Peyer's patch (tissue), 4 donors: ENCODE results near the gene TPM2. TPM values are rescaled to one million over a fixed set of nuclear protein-coding genes. Genes with fewer than 3 reads are reported as not detected.

Experiments used
- DNase-seq, 3 donors: peaks; one replicate each; pipeline ENCODE4 v3.0.0-alpha.2; 2017 to 2019
- H3K27ac ChIP-seq, 4 donors: fragments of 200-600 bp; sonication (generic); one replicate each; pipeline ENCODE4 v1.5.1; 2016 to 2019
- H3K27me3 ChIP-seq, 2 donors: fragments of 200-600 bp; sonication (generic); one replicate each; pipeline ENCODE4 v1.5.1; 2019
- H3K36me3 ChIP-seq, 3 donors: fragments of 200-600 bp; sonication (generic); one replicate each; pipeline ENCODE4 v1.5.1; 2016 to 2019
- H3K4me1 ChIP-seq, 4 donors: fragments of 200-600 bp; sonication (generic); one replicate each; pipeline ENCODE4 v1.5.1; 2016 to 2019
- H3K4me3 ChIP-seq, 4 donors: fragments of 200-600 bp; sonication (generic); 1 replicate in 3 of 4; 2 replicates in 1 of 4; pipeline ENCODE4 v1.5.1; 2016 to 2019; ENCODE audit warnings: mild to moderate bottlenecking in 1 of 4
- H3K9me3 ChIP-seq, 4 donors: fragments of 200-600 bp; sonication (generic); one replicate each; pipeline ENCODE4 v1.5.1; 2016 to 2019; ENCODE audit warnings: mild to moderate bottlenecking in 1 of 4
- CTCF ChIP-seq, 6 experiments: fragments of 450-650 bp in 4 of 6; fragments of 200-600 bp in 2 of 6; sonication (generic) in 1 of 6; IDR thresholded peaks; one replicate each; pipeline ENCODE4 v1.5.1; 2017 to 2019; ENCODE audit warnings: antibody characterized with exemption in 6 of 6, mild to moderate bottlenecking in 3 of 6, moderate library complexity in 1 of 6
- POLR2A ChIP-seq, 2 donors: fragments of 450-650 bp; IDR thresholded peaks; one replicate each; pipeline ENCODE4 v1.5.1; 2017; ENCODE audit warnings: antibody characterized with exemption in 2 of 2, mild to moderate bottlenecking in 2 of 2, moderate library complexity in 2 of 2
- total RNA-seq, 4 donors: library from RNA; depleted of rRNA; stranded (reverse); fragments of >200 nt; gene quantifications; one replicate each; pipeline ENCODE4 v1.1.0, GENCODE V29; 2016

Gene TPM2
- total RNA-seq, 4 donors from 2014 or later: 41.2 to 436 (median 122) TPM

GRCh38 chr9:35700031-35700430 is 10.3 kb upstream of the TPM2 start:
- no peak overlapping the region for H3K27ac ChIP-seq
- peak in 1 of 3 donors; percentile 13 for DNase-seq
- peaks cover 0 to 84% (median 0%) of the 10 kb centered on the region in 3 donors for H3K36me3 ChIP-seq
- no peak for TF ChIP-seq CTCF (IDR thresholded peaks at IDR 0.05)
- no peak for TF ChIP-seq POLR2A (IDR thresholded peaks at IDR 0.05)
- H3K4me1 ChIP-seq: peaks cover 0 to 14% (median 0%) of the 10 kb centered on the region in 4 donors
- no peaks in the 10 kb centered on the region for H3K9me3 ChIP-seq
- no peak overlapping the region for H3K4me3 ChIP-seq
- H3K27me3 ChIP-seq: no peaks in the 10 kb centered on the region

GRCh38 chr9:35698231-35698630 is 8.5 kb upstream of the TPM2 start:
- peak in 1 of 3 donors; percentile 27 for DNase-seq
- Histone ChIP-seq H3K4me3 (no peak overlapping the region), H3K27me3 (no peaks in the 10 kb centered on the region), H3K27ac (peak overlapping the region in 1 of 4 donors; percentile 51), H3K9me3 (no peaks in the 10 kb centered on the region), H3K4me1 (peaks cover 0 to 14% (median 0%) of the 10 kb centered on the region in 4 donors), H3K36me3 (peaks cover 0 to 66% (median 0%) of the 10 kb centered on the region in 3 donors)
- TF ChIP-seq POLR2A (IDR thresholded peaks at IDR 0.05): no peak
- TF ChIP-seq CTCF (IDR thresholded peaks at IDR 0.05): no peak

- Histone ChIP-seq H3K36me3 (peaks cover 0 to 59% (median 0%) of the 10 kb centered on the region in 3 donors), H3K4me3 (no peak overlapping the region), H3K27ac (peak overlapping the region in 2 of 4 donors; percentile 51 to 58), H3K9me3 (no peaks in the 10 kb centered on the region), H3K27me3 (no peaks in the 10 kb centered on the region), H3K4me1 (peaks cover 0 to 14% (median 0%) of the 10 kb centered on the region in 4 donors)
- TF ChIP-seq CTCF (IDR thresholded peaks at IDR 0.05) (no peak), POLR2A (IDR thresholded peaks at IDR 0.05) (no peak)
- peak in 1 of 3 donors; percentile 25 for DNase-seq
Observed at GRCh38 chr9:35697486-35697885, 7.8 kb upstream of the TPM2 start.

GRCh38 chr9:35696520-35697215 is 6.9 kb upstream of the TPM2 start:
- no peaks in the 10 kb centered on the region for H3K9me3 ChIP-seq
- TF ChIP-seq CTCF (IDR thresholded peaks at IDR 0.05) (peak; percentile 73 to 89 (median 78)), POLR2A (IDR thresholded peaks at IDR 0.05) (no peak)
- no peaks in the 10 kb centered on the region for H3K27me3 ChIP-seq
- H3K4me3 ChIP-seq: no peak overlapping the region
- DNase-seq: peak; percentile 65 to 88 (median 71)
- peaks cover 0 to 50% (median 0%) of the 10 kb centered on the region in 3 donors for H3K36me3 ChIP-seq
- H3K4me1 ChIP-seq: peaks cover 0 to 14% (median 0%) of the 10 kb centered on the region in 4 donors
- peak overlapping the region; percentile 23 to 58 (median 49) for H3K27ac ChIP-seq

- H3K27ac ChIP-seq: peak overlapping the region in 3 of 4 donors; percentile 23 to 58 (median 36)
- H3K4me3 ChIP-seq: no peak overlapping the region
- peaks cover 0 to 14% (median 0%) of the 10 kb centered on the region in 4 donors for H3K4me1 ChIP-seq
- TF ChIP-seq POLR2A (IDR thresholded peaks at IDR 0.05): no peak
- no peak for TF ChIP-seq CTCF (IDR thresholded peaks at IDR 0.05)
- peaks cover 0 to 43% (median 0%) of the 10 kb centered on the region in 3 donors for H3K36me3 ChIP-seq
- no peaks in the 10 kb centered on the region for H3K9me3 ChIP-seq
- DNase-seq: no peak
- no peaks in the 10 kb centered on the region for H3K27me3 ChIP-seq
Observed at GRCh38 chr9:35695943-35696401, 6.2 kb upstream of the TPM2 start.
